NCI-H748 (cell line): ENCODE measurements around the gene SUPT4H1.
"Not testable (repeated sequence)": the region's sequence is repeated elsewhere in the genome, so short reads cannot be mapped to it uniquely, and the experiment has no call there.

Experiments
- DNase-seq: peaks from one replicate; lab custom pipeline; 2025; ENCODE audit not compliant: unreplicated experiment; lab: John Stamatoyannopoulos, UW

Gene SUPT4H1

GRCh38 chr17:58351831-58352595 lies at the start of gene SUPT4H1:
SUPT4H1 (minus strand) TSS chr17:58352201; CDS start chr17:58352135, 66 bp downstream.
- DNase-seq: peak; percentile 98

- no peak for DNase-seq
These were observed 49.3 kb upstream of the SUPT4H1 start for GRCh38 chr17:58401287-58401686.

- DNase-seq: no peak
These were observed 48.8 kb upstream of the SUPT4H1 start for GRCh38 chr17:58400826-58401225.

- DNase-seq: no peak
These were observed 48.0 kb upstream of the SUPT4H1 start for GRCh38 chr17:58399974-58400373.

GRCh38 chr17:58398574-58399266 lies 46.7 kb upstream of the SUPT4H1 start:
- no peak for DNase-seq

GRCh38 chr17:58397421-58397820 lies 45.4 kb upstream of the SUPT4H1 start:
- DNase-seq: not testable (repeated sequence)

- DNase-seq: no peak
These were observed 44.2 kb upstream of the SUPT4H1 start for GRCh38 chr17:58396173-58396572.

GRCh38 chr17:58394534-58395223 lies 42.7 kb upstream of the SUPT4H1 start:
- no peak for DNase-seq

- peak; percentile 95 for DNase-seq
These were observed 39.4 kb upstream of the SUPT4H1 start for GRCh38 chr17:58391302-58391984.

- no peak for DNase-seq
These were observed 38.9 kb upstream of the SUPT4H1 start for GRCh38 chr17:58390884-58391283.

- no peak for DNase-seq
These were observed 36.5 kb upstream of the SUPT4H1 start for GRCh38 chr17:58388302-58389190.

- DNase-seq: no peak
These were observed 35.8 kb upstream of the SUPT4H1 start for GRCh38 chr17:58387834-58388233.

GRCh38 chr17:58386708-58387107 lies 34.7 kb upstream of the SUPT4H1 start:
- DNase-seq: no peak

- no peak for DNase-seq
These were observed 33.4 kb upstream of the SUPT4H1 start for GRCh38 chr17:58385359-58385899.

- no peak for DNase-seq
These were observed 32.9 kb upstream of the SUPT4H1 start for GRCh38 chr17:58384897-58385296.

GRCh38 chr17:58383892-58384462 lies 32.0 kb upstream of the SUPT4H1 start:
- no peak for DNase-seq

GRCh38 chr17:58382872-58383242 lies 30.9 kb upstream of the SUPT4H1 start:
- no peak for DNase-seq

GRCh38 chr17:58382108-58382871 lies 30.3 kb upstream of the SUPT4H1 start:
- no peak for DNase-seq
